ENCODE data around the gene KLK4. TPM values are rescaled to one million over a fixed set of nuclear protein-coding genes. Genes with fewer than 3 reads are reported as not detected.

The KLK4 gene
- total RNA-seq, 1 experiment from 2014 or later, result 0.48 TPM

DNA sequence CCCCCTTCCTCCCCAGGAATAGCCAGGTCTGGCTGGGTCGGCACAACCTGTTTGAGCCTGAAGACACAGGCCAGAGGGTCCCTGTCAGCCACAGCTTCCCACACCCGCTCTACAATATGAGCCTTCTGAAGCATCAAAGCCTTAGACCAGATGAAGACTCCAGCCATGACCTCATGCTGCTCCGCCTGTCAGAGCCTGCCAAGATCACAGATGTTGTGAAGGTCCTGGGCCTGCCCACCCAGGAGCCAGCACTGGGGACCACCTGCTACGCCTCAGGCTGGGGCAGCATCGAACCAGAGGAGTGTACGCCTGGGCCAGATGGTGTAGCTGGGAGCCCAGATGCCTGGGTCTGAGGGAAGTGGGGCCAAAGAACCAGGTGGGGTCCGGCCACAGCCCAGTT is 34.7 kb downstream of the KLK4 start:
- no peak overlapping the region for H3K9ac ChIP-seq (ENCODE audit: extremely low read depth, insufficient read length, low read length)
- H4K91ac ChIP-seq (ENCODE audit: insufficient read length, low read depth, low read length), result no peak overlapping the region
- H2BK120ac ChIP-seq (ENCODE audit: low read depth, low read length, poor library complexity, severe bottlenecking), result no peak overlapping the region
- H3K4me1 ChIP-seq (ENCODE audit: insufficient read depth, low read length), result no peaks in the 10 kb centered on the region; the same call in 1 of the 2 replicates
- no peaks in the 10 kb centered on the region; the same call in 1 of the 2 replicates for H3K27me3 ChIP-seq (ENCODE audit: insufficient read depth, low read length)
- H3K23me2 ChIP-seq (ENCODE audit: insufficient read length, low read depth, low read length, poor library complexity, severe bottlenecking), result no peaks in the 10 kb centered on the region
- no peak overlapping the region for H3K27ac ChIP-seq (ENCODE audit: insufficient read length, low read depth, low read length)
- no peak overlapping the region for H3K4me2 ChIP-seq (ENCODE audit: insufficient read depth, insufficient read length, low read length)
- TF ChIP-seq, protein P1, sequence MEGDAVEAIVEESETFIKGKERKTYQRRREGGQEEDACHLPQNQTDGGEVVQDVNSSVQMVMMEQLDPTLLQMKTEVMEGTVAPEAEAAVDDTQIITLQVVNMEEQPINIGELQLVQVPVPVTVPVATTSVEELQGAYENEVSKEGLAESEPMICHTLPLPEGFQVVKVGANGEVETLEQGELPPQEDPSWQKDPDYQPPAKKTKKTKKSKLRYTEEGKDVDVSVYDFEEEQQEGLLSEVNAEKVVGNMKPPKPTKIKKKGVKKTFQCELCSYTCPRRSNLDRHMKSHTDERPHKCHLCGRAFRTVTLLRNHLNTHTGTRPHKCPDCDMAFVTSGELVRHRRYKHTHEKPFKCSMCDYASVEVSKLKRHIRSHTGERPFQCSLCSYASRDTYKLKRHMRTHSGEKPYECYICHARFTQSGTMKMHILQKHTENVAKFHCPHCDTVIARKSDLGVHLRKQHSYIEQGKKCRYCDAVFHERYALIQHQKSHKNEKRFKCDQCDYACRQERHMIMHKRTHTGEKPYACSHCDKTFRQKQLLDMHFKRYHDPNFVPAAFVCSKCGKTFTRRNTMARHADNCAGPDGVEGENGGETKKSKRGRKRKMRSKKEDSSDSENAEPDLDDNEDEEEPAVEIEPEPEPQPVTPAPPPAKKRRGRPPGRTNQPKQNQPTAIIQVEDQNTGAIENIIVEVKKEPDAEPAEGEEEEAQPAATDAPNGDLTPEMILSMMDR (conservative IDR thresholded peaks at IDR 0.05), result no peak
- DNase-seq, result no peak
- no peak overlapping the region for H3K27ac Mint-ChIP-seq
- H2AK5ac ChIP-seq (ENCODE audit: insufficient read length, low read length), result no peak overlapping the region
- H3K79me2 ChIP-seq (ENCODE audit: insufficient read depth, low read length), result no peaks in the 10 kb centered on the region
- H2BK12ac ChIP-seq (ENCODE audit: insufficient read length, low read depth, low read length), result no peak overlapping the region
- H2BK15ac ChIP-seq (ENCODE audit: low read depth, low read length), result no peak overlapping the region
- H3K9me3 ChIP-seq (ENCODE audit: control insufficient read depth, low read depth, low read length), result no peaks in the 10 kb centered on the region
- peaks cover 4 to 10% of the 10 kb centered on the region in 2 experiments; a peak in 2 of 4 replicates for H3K4me1 Mint-ChIP-seq
- peaks cover 37% of the 10 kb centered on the region for H3K27me3 Mint-ChIP-seq (ENCODE audit: low read depth)
- no peak overlapping the region for H3K14ac ChIP-seq (ENCODE audit: insufficient read depth, low read length)
- no peak overlapping the region for H4K5ac ChIP-seq (ENCODE audit: insufficient read length, low read depth, low read length)
- no peak overlapping the region for H3K18ac ChIP-seq (ENCODE audit: insufficient read length, low read depth, low read length)
- H3K79me1 ChIP-seq (ENCODE audit: insufficient read depth, low read depth, low read length, poor library complexity, severe bottlenecking), result no peaks in the 10 kb centered on the region
- no peaks in the 10 kb centered on the region for H3K36me3 Mint-ChIP-seq (ENCODE audit: insufficient read depth in 1 of 3, low read depth in 3 of 3)
- no peak overlapping the region for H2BK5ac ChIP-seq (ENCODE audit: insufficient read length, low read length)
- peaks cover 0 to 1% of the 10 kb centered on the region in 2 experiments; a peak in 1 of 5 replicates for H3K9me3 Mint-ChIP-seq
- H4K8ac ChIP-seq (replicated peaks; ENCODE audit: insufficient read length, low read depth, low read length), result no peak overlapping the region
- H3K4me3 Mint-ChIP-seq, result no peak overlapping the region
- H2BK20ac ChIP-seq (ENCODE audit: low read depth, low read length, poor library complexity, severe bottlenecking), result no peak overlapping the region
- H4K20me1 ChIP-seq (ENCODE audit: control insufficient read depth, insufficient read depth, insufficient read length), result no peaks in the 10 kb centered on the region
- no peak overlapping the region for H3K56ac ChIP-seq (ENCODE audit: insufficient read length, low read depth, low read length)
- no peak overlapping the region for H2AFZ ChIP-seq (ENCODE audit: low read length)
- no peak overlapping the region for H3K23ac ChIP-seq (ENCODE audit: insufficient read length, low read depth, low read length)
- no peak overlapping the region for H3K4ac ChIP-seq (ENCODE audit: low read depth, low read length)
- no peak overlapping the region for H3T11ph ChIP-seq (ENCODE audit: low read length)
- no CpG with 5 or more reads among the region's 7 CpGs for WGBS (ENCODE audit: extremely low coverage, insufficient read length, low lambda C conversion rate)

All from H9 (cell line).